Esophagus muscularis mucosa (tissue), 4 donors: ENCODE data around the gene NR5A2. TPM values are rescaled to one million over a fixed set of nuclear protein-coding genes. Genes with fewer than 3 reads are reported as not detected.

Experiments
- DNase-seq: peaks from one replicate; pipeline ENCODE4 v3.0.0-alpha.2; 2017; ENCODE audit errors: extremely low spot score
- H3K27ac ChIP-seq, 4 donors: fragments of 200-600 bp; sonication (generic); replicated peaks in 1 of 4; 1 replicate in 3 of 4; 2 replicates in 1 of 4; pipeline ENCODE4 v1.5.1; 2016 to 2019; ENCODE audit warnings: mild to moderate bottlenecking in 1 of 4
- H3K27me3 ChIP-seq, 4 donors: fragments of 200-600 bp; sonication (generic); one replicate each; pipeline versions ENCODE4 v1.5.1 to v1.6.0; 2016 to 2019
- H3K36me3 ChIP-seq, 4 donors: fragments of 200-600 bp; sonication (generic); one replicate each; pipeline ENCODE4 v1.5.1; 2016 to 2019
- H3K4me1 ChIP-seq, 4 donors: fragments of 200-600 bp; sonication (generic); one replicate each; pipeline ENCODE4 v1.5.1; 2016 to 2019
- H3K4me3 ChIP-seq, 4 donors: fragments of 200-600 bp; sonication (generic); 1 replicate in 2 of 4; 2 replicates in 2 of 4; pipeline ENCODE4 v1.5.1; 2016 to 2019; ENCODE audit warnings: mild to moderate bottlenecking in 4 of 4, moderate library complexity in 1 of 4
- H3K9me3 ChIP-seq, 4 donors: fragments of 200-600 bp; sonication (generic); 1 replicate in 3 of 4; 2 replicates in 1 of 4; pipeline ENCODE4 v1.5.1; 2016 to 2019
- EP300 ChIP-seq: sonication (generic); formaldehyde crosslinking; IDR thresholded peaks from one replicate; pipeline ENCODE4 v1.6.1; 2017; ENCODE audit warnings: antibody characterized with exemption
- POLR2A ChIP-seq: fragments of 450-650 bp; IDR thresholded peaks from one replicate; pipeline ENCODE4 v1.6.1; 2017; ENCODE audit warnings: antibody characterized with exemption, moderate library complexity, mild to moderate bottlenecking, low read depth
- POLR2AphosphoS5 ChIP-seq, 2 donors: sonication (generic); formaldehyde crosslinking; IDR thresholded peaks; one replicate each; pipeline ENCODE4 v1.6.1; 2017; ENCODE audit warnings: antibody characterized with exemption in 2 of 2
- WGBS: methylation state at CpG from one replicate; pipeline ENCODE4 v1.1.5; 2018; 5-methylcytosine and 5-hydroxymethylcytosine counted together
- intact Hi-C: fragments of 100-400 bp; cut with DNase I; formaldehyde crosslinking; loops from one replicate; pipeline ENCODE4 v1.15.1; 2023
- total RNA-seq, 4 donors: library from RNA; depleted of rRNA; stranded (reverse); fragments of >200 nt; gene quantifications; one replicate each; pipeline versions ENCODE4 v1.1.0 to v1.2.1, GENCODE V29; 2016
- TF ChIP-seq, protein P1 (sequence below), 3 experiments: fragments of 200-600 bp in 2 of 3; fragments of 450-650 bp in 1 of 3; sonication (generic) in 2 of 3; IDR thresholded peaks; one replicate each; pipeline ENCODE4 v1.5.1; 2017 to 2019; ENCODE audit warnings: antibody characterized with exemption in 3 of 3, mild to moderate bottlenecking in 2 of 3, moderate library complexity in 1 of 3

NR5A2 gene
- total RNA-seq, 4 donors from 2014 or later = 0.83 to 4.0 (median 2.9) TPM

DNA sequence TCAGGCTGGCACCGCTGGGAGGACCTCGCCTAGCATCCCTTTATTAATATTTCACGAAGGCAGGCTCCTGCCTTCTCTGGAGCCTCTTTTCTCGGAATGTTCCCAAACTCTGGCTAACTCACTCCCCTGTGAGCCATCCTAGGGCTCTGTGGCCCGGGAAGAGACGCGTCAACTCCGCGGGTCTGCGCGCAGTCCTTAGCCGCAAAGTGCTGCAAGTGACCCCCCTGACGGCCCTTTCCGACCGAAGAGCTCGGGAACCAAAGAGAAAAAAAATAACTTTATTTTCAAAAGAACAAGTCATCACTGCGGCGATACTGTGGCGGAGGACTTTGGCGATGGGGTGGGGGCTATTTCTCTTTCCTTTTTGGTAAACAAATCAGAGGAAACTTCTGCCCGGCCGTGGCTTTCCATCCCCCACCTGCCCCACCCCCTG lies 14.6 kb downstream of the NR5A2 start:
- H3K27me3 ChIP-seq = peaks cover 0 to 100% (median 79%) of the 10 kb centered on the region in 4 donors

GRCh38 chr1:200042552-200043335 lies 15.2 kb downstream of the NR5A2 start:
- Histone ChIP-seq H3K27ac (peak overlapping the region; percentile 16 to 49 (median 40)), H3K36me3 (no peaks in the 10 kb centered on the region), H3K4me1 (peaks cover 30 to 50% (median 43%) of the 10 kb centered on the region in 4 donors), H3K4me3 (peak overlapping the region; percentile 44 to 63 (median 52)), H3K27me3 (peaks cover 0 to 100% (median 79%) of the 10 kb centered on the region in 4 donors), H3K9me3 (no peaks in the 10 kb centered on the region)
- 6% methylated on average over 48 of the region's 48 CpGs for WGBS
- intact Hi-C loops = no loop called here
- DNase-seq = no peak
- no peak for TF ChIP-seq EP300
- TF ChIP-seq POLR2A = no peak
- no peak for TF ChIP-seq POLR2AphosphoS5 (IDR thresholded peaks at IDR 0.05)
- TF ChIP-seq, protein P1, sequence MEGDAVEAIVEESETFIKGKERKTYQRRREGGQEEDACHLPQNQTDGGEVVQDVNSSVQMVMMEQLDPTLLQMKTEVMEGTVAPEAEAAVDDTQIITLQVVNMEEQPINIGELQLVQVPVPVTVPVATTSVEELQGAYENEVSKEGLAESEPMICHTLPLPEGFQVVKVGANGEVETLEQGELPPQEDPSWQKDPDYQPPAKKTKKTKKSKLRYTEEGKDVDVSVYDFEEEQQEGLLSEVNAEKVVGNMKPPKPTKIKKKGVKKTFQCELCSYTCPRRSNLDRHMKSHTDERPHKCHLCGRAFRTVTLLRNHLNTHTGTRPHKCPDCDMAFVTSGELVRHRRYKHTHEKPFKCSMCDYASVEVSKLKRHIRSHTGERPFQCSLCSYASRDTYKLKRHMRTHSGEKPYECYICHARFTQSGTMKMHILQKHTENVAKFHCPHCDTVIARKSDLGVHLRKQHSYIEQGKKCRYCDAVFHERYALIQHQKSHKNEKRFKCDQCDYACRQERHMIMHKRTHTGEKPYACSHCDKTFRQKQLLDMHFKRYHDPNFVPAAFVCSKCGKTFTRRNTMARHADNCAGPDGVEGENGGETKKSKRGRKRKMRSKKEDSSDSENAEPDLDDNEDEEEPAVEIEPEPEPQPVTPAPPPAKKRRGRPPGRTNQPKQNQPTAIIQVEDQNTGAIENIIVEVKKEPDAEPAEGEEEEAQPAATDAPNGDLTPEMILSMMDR (IDR thresholded peaks at IDR 0.05) = no peak

More for the DNA sequence above, 14.6 kb downstream of the NR5A2 start:
- 6% methylated on average over 21 of the region's 22 CpGs for WGBS
- Histone ChIP-seq H3K9me3 (no peaks in the 10 kb centered on the region), H3K36me3 (no peaks in the 10 kb centered on the region), H3K4me1 (peaks cover 30 to 50% (median 43%) of the 10 kb centered on the region in 4 donors), H3K27ac (peak overlapping the region; percentile 16 to 49 (median 40)), H3K4me3 (peak overlapping the region; percentile 44 to 63 (median 52))
- DNase-seq = no peak
- TF ChIP-seq POLR2AphosphoS5 (IDR thresholded peaks at IDR 0.05) (no peak), POLR2A (no peak), EP300 (no peak)
- TF ChIP-seq, protein P1 (IDR thresholded peaks at IDR 0.05) = no peak
- intact Hi-C loops = no loop called here

GRCh38 chr1:200043336-200043668 lies 15.8 kb downstream of the NR5A2 start:
- Histone ChIP-seq H3K4me1 (peaks cover 30 to 50% (median 43%) of the 10 kb centered on the region in 4 donors), H3K36me3 (no peaks in the 10 kb centered on the region), H3K27me3 (peaks cover 0 to 95% (median 76%) of the 10 kb centered on the region in 4 donors), H3K9me3 (no peaks in the 10 kb centered on the region), H3K4me3 (peak overlapping the region; percentile 44 to 63 (median 52)), H3K27ac (peak overlapping the region in 2 of 4 donors; percentile 16 to 49)
- intact Hi-C loops = no loop called here
- 24% methylated on average over 3 of the region's 3 CpGs for WGBS
- TF ChIP-seq POLR2A (no peak), POLR2AphosphoS5 (IDR thresholded peaks at IDR 0.05) (no peak), EP300 (no peak)
- TF ChIP-seq, protein P1 (IDR thresholded peaks at IDR 0.05) = no peak
- DNase-seq = no peak

- intact Hi-C loops = no loop called here
- Histone ChIP-seq H3K36me3 (no peaks in the 10 kb centered on the region), H3K4me3 (no peak overlapping the region), H3K4me1 (peaks cover 4 to 22% (median 16%) of the 10 kb centered on the region in 4 donors), H3K27ac (no peak overlapping the region), H3K27me3 (peaks cover 0 to 72% (median 49%) of the 10 kb centered on the region in 4 donors), H3K9me3 (no peaks in the 10 kb centered on the region)
- TF ChIP-seq POLR2A = no peak
- TF ChIP-seq EP300 = no peak
- TF ChIP-seq, protein P1 (IDR thresholded peaks at IDR 0.05) = no peak
- no peak for TF ChIP-seq POLR2AphosphoS5 (IDR thresholded peaks at IDR 0.05)
- no peak for DNase-seq
- 85% methylated on average over 2 of the region's 2 CpGs for WGBS
Observed at GRCh38 chr1:200046115-200046514, 18.6 kb downstream of the NR5A2 start.
